Measurements from ENCODE around the gene SYNDIG1L.
"Not testable (repeated sequence)": the region's sequence is repeated elsewhere in the genome, so short reads cannot be mapped to it uniquely, and the experiment has no call there.

Gene SYNDIG1L

GRCh38 chr14:74426202-74426582 is at the start of gene SYNDIG1L:
Gene SYNDIG1L (minus strand): TSS chr14:74426210. CDS start chr14:74409744, 16,466 bp downstream.
- DNase-seq (ENCODE audit: extremely low read depth in 1 of 2, low read depth in 1 of 2) = no peak

DNA sequence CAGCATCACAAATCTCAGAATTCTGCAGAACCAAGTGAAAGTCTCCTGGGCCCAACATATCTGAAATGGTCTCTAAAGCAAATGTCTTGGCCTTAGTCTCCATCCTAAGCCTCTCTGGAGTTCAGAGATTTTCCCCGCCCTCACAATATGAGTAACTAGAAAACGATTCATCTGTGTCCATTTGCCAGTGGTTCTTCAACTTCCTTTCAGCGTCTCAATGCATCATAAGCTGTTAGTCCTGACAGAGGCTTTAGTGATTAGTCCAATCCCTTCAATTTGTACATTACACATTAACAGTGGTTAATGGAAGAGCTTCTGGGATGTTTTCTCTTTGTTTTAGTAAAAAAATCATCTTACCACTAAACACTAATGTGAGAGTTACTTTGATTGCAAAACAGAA is 49.7 kb upstream of the SYNDIG1L start:
- no peak for DNase-seq (ENCODE audit: extremely low read depth in 1 of 2, low read depth in 1 of 2)

- DNase-seq (ENCODE audit: extremely low read depth in 1 of 2, low read depth in 1 of 2) = no peak
Measured at GRCh38 chr14:74474376-74474775, 48.4 kb upstream of the SYNDIG1L start.

- no peak for DNase-seq (ENCODE audit: extremely low read depth in 1 of 2, low read depth in 1 of 2)
Measured at GRCh38 chr14:74472601-74473000, 46.6 kb upstream of the SYNDIG1L start.

DNA sequence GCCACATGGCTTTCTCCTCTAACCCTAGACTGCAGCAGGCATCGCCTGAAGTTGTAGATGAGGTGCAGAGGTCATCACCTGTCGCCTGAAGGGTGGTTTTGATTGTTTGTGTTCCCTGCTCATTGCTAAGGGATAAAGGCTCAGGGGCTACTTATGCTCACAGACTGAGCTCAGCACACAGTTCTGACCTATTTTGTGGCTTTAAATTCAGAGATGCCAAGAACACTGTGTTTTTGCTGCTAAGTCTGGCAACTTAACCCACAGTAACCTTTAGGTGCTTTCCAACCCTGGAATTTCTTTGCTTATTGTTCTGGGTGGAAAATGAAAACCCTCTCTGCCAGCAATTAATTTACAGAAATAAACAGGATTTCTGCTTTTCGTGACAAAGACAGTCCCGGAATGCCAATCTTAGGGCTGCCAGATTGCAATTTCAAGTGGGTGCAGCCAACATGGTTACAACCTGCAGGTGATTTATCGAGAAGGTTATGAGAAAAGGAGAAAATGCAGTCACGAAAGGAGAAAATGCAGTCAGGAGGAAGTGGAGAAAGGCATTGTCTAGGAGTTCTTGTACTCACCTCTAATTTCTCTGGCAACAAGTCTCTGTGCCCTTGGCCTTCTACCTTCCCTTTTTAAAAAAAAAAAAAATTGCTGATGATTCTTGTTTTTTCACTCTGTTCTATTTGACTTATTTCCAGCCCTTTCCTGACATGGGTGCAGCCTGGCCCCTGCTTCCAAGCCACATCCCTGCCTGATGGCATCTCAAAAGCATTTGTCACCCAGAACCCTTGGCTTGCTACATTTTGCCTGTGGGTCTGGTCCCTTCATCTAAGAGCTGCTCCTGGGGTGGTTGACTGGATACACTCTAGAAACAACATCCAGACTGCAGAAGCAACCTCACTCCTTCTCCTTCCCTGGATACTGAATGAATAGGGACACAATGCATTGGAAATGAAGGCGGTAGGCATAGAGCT is 43.8 kb upstream of the SYNDIG1L start:
- DNase-seq (ENCODE audit: extremely low read depth in 1 of 2, low read depth in 1 of 2) = no peak

DNA sequence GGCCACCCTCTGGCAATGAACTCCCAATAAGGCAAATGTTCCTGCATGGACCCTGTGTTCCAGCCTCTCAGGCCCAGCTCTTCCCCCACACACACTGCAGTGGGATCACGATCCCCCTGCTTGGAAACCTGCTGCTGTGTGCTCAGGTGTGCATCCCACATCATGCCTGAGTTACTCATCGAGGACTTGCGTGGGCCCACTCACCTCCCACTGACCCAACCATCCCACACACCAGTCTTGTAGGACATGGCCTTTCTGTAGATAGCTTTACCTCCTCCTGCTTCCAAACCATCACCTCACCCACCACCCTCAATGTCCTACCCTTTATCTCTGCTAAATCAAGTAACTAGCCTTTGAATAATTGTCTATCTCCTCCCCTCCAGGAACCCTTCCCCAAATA is 42.5 kb upstream of the SYNDIG1L start:
- no peak for DNase-seq (ENCODE audit: extremely low read depth in 1 of 2, low read depth in 1 of 2)

DNA sequence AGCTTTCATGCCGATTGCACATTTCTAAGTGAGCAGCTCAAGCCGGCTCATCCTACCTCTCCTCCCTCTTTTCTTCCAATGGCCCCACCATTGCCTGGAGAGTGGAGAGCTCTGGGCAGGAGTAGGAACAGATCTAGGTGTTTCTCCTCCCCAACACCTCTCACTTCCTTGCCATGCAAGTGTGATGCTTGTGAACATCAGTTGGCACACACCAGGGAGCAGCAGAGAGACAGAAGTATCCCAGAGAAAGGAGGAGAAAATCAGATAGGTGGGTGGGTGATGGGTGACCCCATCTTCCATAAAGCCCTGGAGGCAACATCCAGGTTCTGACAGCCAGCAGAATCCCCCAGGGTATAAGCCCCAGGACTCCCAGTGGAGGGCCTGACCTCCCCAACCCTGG is 39.3 kb upstream of the SYNDIG1L start:
- no peak for DNase-seq (ENCODE audit: extremely low read depth in 1 of 2, low read depth in 1 of 2)

GRCh38 chr14:74464785-74465184 is 38.8 kb upstream of the SYNDIG1L start:
- DNase-seq (ENCODE audit: extremely low read depth in 1 of 2, low read depth in 1 of 2) = no peak

GRCh38 chr14:74463697-74464096 is 37.7 kb upstream of the SYNDIG1L start:
- no peak for DNase-seq (ENCODE audit: extremely low read depth in 1 of 2, low read depth in 1 of 2)

GRCh38 chr14:74462993-74463392 is 37.0 kb upstream of the SYNDIG1L start:
- no peak for DNase-seq (ENCODE audit: extremely low read depth in 1 of 2, low read depth in 1 of 2)

DNA sequence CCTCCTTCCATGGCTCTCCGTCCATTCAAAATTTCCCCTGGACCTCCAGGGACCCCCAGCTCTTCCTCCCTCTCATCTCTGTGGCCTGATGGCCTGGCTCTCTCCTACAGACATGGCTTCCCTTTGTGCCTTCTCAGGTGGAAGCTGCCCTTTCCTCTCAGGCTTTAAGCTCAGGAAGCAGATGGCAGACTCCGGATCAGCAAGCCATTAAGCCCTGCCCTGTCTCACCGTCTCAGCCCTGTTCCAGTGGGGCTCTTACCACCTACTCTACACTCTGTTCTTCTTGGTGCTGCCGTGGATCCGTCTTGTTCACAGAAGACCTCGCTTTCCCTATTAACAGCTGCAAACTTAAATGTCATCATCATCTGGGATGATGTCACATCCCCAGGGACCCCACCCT is 34.0 kb upstream of the SYNDIG1L start:
- no peak for DNase-seq (ENCODE audit: extremely low read depth in 1 of 2, low read depth in 1 of 2)

GRCh38 chr14:74459289-74459946 is 33.4 kb upstream of the SYNDIG1L start:
- no peak for DNase-seq (ENCODE audit: extremely low read depth in 1 of 2, low read depth in 1 of 2)

DNA sequence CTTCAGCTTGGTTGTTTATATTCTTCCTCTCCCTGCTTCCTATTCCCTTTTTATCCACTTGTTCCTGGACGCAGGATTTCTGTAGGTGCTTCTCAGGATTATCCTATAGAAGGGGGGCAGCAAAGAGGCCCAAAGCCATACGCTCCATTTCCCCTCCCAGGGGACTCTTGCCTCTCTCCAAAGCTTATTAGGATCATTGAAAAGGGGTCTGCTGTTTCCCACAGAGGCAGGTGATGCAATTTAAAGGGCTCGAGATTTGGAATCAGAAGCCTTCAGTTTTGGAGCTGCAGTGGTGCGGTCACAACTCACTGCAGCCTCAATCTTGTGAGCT is 31.5 kb upstream of the SYNDIG1L start:
- DNase-seq (ENCODE audit: extremely low read depth in 1 of 2, low read depth in 1 of 2) = no peak

GRCh38 chr14:74456684-74457564 is 30.9 kb upstream of the SYNDIG1L start:
- DNase-seq (ENCODE audit: extremely low read depth in 1 of 2, low read depth in 1 of 2) = no peak

GRCh38 chr14:74454397-74454796 is 28.4 kb upstream of the SYNDIG1L start:
- DNase-seq (ENCODE audit: extremely low read depth in 1 of 2, low read depth in 1 of 2) = not testable (repeated sequence)

DNA sequence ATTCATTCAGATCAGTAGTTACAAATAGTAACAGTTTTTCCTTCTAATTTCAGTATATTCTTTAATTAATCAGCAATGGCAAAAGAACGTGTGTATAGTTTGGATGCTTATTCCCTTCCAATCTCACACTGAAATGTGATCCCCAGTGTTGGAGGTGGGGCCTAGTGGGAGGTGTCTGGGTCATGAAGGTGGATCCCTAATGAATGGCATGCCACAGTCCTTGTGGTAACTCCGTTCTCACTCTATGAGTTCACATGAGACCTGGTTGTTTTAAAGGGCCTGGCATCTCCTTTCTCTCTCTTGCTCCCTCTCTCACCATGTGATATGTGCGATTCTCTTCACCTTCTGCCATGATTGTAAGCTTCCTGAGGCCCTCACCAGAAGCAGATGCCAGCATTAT is 18.9 kb upstream of the SYNDIG1L start:
- DNase-seq (ENCODE audit: extremely low read depth in 1 of 2, low read depth in 1 of 2) = no peak

DNA sequence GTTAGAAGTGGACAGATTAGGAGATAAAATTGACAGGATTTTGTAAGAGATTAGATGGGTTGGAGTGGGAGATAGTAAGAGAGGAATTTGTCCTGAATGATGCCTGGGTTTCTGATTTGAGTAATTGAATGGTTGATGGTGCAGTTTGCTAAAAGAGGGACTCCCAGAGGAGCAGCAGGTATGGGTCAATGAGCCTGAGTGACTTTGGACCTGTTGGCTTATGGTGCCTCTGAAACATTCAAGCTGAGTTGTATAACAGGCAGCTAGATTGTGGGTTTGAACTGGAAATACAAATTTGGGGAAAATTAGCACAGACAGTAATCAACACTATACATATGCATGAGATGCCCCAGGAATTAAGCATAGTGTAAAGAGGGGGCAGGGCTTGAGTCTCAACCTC is 16.7 kb upstream of the SYNDIG1L start:
- no peak for DNase-seq (ENCODE audit: extremely low read depth in 1 of 2, low read depth in 1 of 2)

DNA sequence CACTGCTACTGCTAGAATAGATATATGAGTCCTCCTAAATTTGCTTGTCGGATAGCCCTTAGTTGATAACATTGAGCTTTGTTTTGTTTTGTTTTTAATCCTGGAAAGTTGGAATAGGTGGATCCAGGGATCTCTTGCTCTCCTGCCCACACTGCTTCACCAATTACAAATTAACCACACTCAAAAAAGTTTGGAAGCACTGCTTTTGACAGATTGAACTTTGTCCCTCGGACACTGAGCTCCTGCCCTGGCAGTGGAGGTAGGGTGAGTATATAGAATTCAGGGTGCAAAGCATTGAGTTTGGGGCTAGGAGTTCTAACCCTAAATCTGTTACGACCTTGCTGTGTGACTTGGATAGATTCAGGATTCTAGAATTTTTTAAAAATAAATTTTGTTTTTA is 15.1 kb upstream of the SYNDIG1L start:
- DNase-seq (ENCODE audit: extremely low read depth in 1 of 2, low read depth in 1 of 2) = no peak

GRCh38 chr14:74438351-74438915 is 12.4 kb upstream of the SYNDIG1L start:
- no peak for DNase-seq (ENCODE audit: extremely low read depth in 1 of 2, low read depth in 1 of 2)

DNA sequence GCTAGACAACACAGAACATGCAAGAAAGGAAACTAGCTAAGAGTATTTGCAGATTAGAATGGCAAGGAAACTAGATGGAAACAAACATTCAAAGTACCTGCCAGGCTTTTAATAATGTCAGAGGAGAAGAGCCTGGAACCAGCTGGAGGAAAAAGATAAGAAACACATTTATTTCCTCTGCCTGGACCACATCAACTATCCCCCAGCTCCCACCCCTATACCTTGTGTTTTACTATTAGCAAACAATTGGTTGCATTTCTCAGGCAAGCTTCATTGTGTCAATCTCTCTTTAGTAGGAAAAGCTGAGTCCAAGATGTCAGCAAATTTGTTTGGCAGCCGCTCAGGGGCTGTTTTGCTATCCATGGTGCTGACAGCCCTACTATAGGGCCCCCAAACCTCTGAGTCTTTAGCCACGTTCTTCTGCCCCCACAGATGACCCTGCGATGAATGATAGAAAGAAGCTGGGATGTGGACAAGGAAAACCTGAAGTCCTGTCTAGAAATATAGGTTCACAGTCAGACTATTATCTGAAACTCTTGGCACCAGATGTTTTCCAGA is 11.6 kb upstream of the SYNDIG1L start:
- no peak for DNase-seq (ENCODE audit: extremely low read depth in 1 of 2, low read depth in 1 of 2)

DNA sequence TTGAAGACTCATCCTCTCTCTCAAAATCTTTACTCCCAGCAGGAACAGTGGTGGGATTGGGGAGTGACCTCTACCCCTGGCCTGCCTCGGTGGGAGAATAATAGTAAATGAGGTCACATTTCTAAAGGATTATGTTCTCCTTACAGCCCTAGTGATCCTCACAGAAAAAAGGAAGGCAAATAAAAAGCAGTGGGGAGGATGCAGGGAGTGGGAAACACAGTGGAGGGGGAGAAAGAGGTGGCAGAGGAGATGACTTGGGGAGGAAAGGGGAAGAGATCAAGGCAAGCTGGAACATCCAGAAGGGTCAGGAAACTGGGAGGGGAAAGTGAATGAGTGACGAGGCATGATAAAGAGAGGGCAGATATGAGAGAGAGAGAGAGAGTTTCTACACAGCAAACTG is 8.3 kb upstream of the SYNDIG1L start:
- no peak for DNase-seq (ENCODE audit: extremely low read depth in 1 of 2, low read depth in 1 of 2)

Measured in activated CD8-positive, alpha-beta memory T cell treated with anti-CD3 and anti-CD28 coated beads for 1 hour (primary cell).